ENCODE data around the gene SLC10A3.

Gene SLC10A3

DNA sequence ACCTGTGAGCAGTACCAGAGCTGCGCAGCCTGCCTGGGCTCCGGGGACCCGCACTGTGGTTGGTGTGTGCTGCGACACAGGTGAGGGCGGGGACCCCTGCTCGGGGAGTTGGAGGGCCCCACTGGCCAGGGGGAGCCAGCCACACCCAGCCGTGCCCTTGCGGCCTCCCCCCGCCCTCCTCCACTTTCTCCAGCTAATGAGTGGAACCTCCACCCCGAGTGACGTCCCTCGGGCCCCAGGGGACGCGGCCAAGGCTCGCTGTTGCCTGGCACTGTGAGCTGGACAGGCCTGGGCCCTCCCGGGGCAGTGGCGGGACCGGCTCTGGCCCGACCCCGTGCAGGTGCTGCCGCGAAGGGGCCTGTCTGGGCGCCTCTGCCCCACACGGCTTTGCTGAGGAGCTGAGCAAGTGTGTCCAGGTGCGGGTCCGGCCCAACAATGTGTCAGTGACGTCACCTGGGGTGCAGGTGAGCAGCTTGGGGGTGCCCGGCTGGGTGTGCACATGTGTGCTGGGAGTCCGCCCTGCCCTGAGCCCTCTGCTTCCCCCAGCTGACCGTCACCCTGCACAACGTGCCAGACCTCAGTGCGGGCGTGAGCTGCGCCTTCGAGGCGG is 26.7 kb downstream of the SLC10A3 start:
- no peak for DNase-seq

DNA sequence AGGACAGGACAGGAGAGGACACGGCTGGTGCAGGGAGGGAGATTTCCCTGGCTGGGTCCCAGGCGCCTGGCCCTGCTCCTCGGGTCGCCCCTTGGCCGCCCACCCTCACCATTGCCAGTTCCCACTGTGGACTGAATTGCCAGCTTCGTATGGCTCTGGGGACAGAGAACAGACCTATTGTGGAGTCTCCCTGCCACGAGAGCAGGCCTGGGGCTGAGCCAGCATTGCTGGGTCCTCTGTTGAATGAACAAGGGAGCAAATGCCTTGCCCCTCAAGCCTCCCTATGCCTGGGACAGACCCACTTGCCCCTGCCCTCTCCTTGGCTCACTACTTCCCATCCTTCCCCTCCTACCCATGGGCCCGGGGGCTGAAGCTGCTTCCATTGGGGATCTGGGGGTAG is 28.0 kb downstream of the SLC10A3 start:
- DNase-seq: no peak

DNA sequence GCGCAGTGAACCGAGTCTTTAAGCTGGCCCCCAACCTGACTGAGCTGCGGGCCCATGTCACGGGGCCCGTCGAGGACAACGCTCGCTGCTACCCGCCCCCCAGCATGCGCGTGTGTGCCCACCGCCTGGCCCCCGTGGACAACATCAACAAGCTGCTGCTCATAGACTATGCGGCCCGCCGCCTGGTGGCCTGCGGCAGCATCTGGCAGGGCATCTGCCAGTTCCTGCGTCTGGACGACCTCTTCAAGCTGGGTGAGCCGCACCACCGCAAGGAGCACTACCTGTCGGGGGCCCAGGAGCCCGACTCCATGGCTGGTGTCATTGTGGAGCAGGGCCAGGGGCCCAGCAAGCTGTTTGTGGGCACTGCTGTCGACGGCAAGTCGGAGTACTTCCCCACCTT is 30.1 kb downstream of the SLC10A3 start:
- DNase-seq: no peak

DNA sequence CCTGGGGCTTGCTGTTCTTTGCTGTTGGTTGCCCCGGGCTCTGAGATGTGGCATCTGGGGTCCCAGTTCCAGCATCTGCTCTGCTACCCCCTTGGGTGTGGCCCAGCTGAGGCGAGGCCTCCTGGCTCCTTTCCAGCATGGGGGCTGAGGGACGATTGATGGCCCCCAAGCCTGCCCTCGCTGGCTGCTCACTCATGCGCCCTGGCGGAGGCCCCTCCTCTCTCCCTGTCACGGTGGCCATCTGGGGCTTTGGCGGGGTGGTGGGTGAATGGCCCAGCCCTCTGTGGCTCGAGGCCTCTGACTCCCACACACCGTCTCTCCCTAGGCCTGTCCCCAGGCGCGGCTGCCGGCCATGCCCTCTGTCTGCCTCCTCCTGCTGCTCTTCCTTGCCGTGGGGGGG is 30.6 kb downstream of the SLC10A3 start:
- DNase-seq: no peak

DNA sequence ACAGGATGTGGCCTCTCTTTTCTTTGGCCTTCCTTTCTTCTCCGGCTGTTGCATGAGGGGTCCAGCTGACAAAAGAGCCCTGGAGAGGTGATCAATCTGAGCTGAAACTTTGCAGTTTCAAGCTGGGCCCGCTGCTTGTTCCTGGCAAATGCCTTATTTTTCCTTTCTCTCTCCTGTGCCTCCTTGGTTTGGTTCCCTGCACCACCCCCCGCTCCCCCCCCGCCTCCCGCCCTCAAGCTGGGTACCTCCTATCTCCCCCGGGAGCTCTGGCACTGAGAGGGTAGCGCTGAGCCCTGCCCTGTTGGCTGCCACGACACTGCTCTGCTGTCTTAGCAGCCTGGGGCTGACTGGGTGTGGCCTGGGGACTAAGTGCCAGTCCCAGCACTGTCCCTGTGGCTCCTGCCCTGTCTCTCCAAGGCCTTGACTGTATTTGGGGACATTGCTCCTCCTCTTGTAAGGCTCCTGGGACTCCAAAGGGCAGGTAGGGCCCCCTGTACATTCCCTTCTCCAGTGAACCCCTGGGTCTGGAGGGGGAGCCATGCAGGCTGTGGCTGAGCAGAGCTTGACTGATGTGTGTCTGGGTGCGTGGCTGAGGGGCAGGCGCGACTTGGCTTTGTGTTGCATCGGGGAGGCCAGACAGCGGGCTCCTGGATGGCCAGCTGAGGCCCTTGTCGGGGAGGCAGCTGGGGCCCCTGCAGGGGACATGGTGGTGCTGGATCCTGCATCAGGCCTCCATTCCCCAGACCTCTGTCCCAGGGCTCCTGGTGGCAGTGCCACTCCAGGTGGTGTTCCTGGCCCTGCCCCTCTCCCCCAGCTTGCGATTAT is 31.3 kb downstream of the SLC10A3 start:
- no peak for DNase-seq

DNA sequence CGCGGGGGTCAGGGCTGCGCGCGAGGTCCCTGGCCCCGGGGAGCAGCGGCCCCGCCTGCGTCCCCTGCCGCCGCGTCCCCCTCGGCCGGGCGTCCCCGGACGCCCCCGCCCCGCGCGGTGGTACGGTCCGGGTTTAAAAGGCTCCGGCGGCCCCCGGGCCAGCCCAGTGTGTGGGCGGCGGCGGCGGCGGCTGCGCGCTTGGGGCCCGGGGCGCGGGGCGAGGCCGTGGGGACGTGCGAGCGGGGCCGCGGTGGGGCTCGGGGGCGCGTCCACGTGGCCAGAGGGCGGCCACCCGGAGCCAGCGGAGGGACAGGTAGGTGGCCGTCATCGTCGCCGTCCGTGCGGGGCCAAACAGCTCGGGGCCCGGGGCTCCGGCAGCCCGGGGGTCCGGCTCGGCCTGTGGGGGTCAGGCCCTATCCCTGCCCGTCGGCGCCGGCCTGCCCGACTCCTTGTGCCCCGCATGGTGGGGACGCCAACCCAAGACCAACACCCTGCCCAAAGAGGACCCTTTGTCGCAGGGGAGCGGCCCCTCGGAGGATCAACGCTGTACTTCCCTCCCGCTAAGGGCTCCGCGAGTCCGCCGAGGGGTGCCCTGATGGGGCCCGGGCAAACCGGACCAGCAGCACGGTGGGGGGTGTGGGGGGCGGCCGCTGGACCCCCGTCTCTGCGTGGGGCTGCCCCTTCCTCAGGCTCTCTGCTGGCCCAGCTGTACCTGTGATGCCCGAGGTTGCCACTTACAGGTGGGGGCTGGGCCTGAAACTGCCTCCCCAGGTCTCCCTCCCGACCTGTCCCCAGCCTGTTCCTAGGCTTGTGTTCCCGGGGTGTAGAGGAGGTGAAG is 32.1 kb downstream of the SLC10A3 start, which contains the start of gene PLXNA3:
TSS of gene PLXNA3 (plus strand) at position 166 of the 838 bp plus-strand sequence. CDS start 1,903 bp downstream, outside the sequence.
- DNase-seq: peak; percentile 60

DNA sequence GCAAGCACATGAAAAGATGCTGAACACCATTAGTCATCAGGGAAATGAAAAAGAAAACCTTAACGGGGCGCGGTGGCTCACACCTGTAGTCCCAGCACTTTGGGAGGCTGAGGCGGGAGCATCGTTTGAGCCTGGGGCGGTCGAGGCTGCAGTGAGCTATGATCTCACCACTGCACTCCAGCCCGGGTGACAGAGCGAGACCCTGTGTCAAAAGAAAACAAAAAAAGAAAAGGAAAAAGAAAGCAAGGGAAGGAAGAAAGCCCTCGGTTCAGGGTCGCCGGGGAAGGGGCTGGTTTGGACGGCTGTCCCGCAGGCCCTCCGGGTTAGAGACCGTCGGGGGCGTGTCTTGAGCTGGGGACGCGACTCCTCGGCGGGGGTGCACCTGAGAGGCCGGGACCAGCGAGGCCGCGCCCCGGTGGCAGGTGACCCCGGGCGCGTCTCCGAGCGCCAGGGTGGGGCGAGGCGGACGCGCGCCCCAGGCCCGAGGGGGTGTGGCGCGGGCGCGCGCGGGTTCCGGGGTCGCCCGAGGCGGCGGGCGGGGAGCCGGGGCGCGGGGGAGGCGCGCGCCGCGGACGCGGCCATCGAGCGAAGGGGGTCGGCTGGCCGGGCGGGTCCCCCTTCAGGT is 32.8 kb downstream of the SLC10A3 start:
- peak; percentile 36 for DNase-seq

DNA sequence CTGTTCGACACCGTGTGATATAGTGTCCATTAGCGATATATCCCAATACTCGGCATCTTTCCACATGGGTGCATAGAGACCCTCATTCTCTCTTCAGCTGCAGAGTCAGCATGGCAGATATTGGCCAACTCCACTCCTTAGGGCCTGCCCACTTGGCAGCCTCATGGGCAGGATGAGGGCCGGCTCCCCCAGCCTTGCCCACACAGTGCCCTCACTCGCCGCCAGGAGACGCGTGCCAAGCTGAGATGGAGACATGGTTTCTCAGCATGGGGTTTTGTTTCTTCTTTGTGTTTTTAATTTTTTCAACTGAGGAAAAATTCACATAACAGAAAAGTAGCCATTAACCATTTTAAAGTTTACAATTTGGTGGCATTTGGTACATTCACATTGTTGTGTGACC is 37.6 kb downstream of the SLC10A3 start:
- DNase-seq: no peak

DNA sequence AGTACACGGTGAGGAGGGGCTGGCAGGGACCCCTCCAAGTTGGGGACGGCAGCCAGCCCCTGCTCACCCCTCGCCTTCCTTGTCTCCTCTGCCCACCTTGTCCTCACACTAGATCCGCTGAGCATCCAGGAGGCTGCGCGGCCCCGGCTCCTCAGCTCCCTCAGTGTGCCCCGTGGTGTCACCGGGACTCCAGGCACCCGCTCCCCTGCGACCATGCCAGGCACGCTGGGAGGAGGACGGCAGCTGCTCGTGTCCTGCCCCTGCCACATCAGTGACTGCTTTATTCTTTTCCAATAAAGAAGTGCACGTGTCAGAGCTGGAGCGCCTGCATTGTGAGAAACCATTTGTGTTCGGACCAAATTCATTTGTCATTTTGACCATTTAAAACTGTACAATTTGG is 40.1 kb downstream of the SLC10A3 start:
- DNase-seq: no peak

DNA sequence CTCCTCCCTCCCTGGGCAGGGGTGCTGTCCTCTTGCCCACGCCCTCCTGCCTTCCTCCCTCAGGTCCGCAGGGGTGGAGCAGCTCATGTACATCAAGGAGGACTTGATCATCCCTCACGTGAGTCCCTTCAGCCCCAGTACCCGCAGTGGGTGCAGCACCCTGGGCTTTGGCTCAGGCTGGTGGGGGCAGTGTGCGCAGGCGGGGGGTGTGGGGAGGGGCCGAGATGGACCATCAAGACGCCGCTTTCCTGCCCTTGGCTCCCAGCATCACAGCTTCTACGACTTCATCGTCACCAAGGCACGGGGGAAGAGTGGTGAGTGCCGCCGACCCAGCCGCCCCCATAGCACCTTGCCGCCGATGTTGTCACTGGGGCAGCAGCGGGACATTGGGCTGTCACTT is 40.8 kb downstream of the SLC10A3 start:
- no peak for DNase-seq

DNA sequence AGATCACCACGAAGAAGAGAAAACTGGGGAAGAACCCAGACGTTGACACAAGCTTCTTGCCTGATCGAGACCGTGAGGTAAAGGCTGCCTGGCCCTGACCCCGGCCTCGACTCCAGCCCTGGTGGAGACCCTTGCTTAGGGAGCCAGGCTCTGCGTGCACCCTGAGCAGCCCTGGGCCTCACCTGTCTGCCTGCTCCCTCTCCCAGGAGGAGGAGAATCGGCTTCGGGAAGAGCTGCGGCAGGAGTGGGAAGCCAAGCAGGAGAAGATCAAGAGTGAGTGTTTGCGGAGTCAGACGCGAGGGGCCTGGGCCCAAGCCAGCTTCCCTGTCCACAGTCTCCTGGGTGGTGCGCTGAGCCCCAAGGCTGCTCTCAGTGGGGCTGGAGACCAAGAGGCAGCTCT is 41.9 kb downstream of the SLC10A3 start:
- no peak for DNase-seq

DNA sequence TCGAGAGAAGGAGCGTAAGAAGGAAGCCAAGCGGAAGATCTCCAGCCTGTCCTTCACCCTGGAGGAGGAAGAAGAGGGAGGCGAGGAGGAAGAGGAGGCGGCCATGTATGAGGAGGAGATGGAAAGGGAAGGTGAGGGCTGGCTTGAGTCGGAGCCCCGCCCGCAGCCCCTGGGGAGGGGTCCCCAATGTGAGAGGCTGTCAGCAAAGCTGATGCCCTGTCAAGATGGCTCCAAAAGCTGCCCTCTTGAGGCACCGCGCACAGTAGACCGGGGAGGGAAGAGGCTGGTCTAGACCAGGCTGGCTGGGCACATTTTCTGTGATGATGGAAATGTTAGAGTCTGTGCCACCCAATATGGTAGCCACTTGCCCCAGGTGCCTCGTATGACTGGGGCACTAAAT is 44.0 kb downstream of the SLC10A3 start:
- DNase-seq: no peak

DNA sequence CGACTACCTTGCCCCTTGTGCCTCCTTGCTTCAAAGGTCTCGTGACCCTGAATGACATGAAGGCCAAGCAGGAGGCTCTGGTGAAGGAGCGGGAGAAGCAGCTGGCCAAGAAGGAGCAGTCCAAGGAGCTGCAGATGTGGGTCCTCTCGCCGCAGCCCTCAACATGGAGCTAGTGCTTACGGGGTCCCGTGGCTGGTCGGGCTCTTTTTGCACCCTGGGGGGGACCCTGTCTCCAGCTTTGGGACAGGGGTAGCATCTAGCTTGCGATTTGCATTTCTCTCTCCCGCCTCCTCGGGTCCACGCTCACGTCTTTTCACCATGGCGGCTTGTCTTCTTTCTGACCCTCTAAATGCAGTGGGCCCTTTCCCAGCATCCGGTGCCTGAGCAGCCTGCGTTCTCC is 44.7 kb downstream of the SLC10A3 start:
- no peak for DNase-seq

DNA sequence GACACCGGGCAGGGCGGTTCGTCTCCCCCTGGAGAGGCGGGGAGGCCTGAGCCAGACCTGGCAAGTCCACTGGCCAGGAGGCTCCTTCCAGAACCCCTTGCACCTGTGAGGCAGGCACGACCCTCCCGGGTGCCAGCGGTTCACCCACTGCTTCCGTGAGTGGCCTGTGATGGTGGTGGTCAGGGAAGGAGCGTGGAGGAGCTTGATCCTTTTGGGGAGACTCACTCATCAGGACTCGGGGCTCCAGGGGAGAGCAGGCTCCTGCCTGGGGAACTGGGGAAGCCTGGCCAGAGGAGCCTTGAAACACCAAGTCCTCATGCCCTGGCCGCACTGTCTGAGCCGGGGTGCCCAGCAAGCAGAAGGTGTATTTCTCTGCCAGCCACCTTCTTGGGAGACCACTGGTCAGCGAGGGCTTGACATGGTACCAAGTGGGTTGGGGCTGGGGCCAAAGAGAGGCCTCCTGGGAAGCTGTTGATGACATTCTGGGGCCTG is 45.6 kb downstream of the SLC10A3 start:
- DNase-seq: no peak

DNA sequence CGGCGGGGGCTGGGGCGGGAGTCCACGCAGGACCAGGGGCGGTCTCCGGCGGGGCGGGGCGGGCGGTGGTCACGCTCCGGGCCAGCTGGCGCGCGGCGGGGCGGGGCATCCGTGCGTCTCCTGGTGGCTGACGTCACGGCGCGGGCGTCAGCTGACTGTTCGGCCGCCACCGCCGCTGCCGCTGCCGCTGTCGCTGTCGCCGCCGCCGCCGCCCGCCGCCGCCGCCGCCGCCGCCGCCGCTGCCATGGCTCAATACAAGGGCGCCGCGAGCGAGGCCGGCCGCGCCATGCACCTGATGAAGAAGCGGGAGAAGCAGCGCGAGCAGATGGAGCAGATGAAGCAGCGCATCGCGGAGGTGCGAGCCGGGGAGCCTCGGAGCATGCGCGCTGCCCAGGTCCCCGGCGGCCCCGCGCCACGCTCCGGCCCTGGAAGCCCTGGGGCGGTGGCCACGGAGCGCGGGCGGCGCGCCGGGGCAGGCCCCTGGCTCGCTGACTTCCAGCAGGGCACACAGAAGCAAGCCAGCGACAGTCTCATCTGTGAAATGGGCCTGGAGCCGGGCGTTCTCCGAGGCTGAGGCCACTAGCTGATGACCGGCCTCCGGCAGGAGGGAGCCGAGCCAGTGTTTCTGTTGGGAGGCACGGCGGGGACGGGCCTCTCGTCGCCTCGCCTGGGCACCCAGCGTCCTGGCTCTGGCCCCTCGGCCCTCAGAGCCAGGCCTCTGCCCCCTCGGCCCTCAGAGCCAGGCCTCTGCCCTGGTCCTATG is 46.3 kb downstream of the SLC10A3 start, which contains the start of gene FAM50A:
TSS of gene FAM50A (plus strand) at position 150 of the 763 bp plus-strand sequence. CDS start at position 245, 95 bp downstream.
- DNase-seq: peak; percentile 72

DNA sequence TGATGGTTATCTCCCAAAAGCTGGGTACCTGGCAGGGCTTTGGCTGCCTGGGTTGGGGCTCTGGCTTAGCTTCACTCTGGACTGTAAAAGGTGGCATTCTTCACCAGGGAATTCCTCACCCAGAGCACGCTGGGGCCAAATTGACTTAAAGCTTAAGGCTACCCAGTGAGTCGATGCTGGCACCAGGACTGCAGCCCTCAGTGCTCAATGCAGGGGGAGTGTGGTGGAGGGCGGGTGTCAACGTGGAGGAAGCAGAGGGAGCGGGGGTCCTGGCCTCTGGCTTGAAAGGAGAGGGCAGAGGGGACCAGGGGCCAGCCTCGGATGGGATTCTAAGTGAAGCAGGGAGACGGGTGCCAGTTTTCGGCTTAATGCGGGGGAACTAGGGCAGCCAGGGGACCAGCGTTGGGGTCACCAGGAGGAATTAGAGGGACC is 46.9 kb downstream of the SLC10A3 start:
- no peak for DNase-seq

DNA sequence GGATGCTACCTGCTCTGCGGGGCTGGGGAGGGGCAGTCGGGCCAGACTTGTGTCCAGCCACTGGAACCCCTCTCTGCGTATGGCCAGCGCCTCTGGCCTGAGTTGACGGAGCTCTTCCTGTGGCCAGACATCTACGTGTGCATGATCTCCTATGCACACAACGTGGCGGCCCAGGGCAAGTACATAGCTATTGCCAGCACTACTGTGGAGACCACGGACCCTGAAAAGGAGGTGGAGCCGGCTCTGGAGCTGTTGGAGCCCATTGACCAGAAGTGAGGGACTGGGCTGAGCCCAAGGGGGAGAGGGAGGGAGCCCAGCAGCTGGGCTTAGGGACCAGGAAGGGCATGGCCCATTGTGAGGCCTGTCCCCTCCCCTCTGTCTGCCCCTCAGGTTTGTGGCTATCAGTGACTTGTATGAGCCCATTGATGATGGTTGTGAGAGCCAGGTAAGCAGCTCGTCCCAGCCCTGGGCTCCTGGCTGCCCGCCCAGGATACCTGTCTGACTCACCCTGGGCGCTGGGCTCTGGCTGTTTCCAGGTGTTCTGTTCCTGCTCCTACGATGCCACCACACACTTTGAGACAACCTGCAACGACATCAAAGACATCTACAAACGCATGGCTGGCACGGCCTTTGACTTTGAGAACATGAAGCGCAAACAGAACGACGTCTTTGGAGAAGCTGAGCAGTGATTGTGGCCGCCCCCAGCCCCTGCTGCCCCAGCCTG is 48.3 kb downstream of the SLC10A3 start:
- no peak for DNase-seq

DNA sequence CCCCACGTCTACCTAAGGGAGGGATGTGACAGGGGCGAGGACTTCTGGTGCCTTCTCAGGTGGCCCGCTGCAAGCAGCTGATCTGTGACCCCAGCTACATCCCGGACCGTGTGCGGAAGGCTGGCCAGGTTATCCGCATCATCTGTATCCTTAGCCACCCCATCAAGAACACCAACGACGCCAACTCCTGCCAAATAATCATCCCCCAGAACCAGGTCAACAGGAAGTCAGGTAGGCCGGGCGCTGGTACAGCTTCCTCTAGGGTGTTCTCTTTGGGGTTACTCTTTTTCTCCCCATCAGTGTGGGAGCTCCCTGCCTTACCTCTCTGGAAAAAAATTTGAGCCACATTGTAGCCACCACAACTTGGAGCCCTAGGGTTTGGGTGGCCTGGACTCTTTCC is 48.9 kb downstream of the SLC10A3 start:
- DNase-seq: no peak

DNA sequence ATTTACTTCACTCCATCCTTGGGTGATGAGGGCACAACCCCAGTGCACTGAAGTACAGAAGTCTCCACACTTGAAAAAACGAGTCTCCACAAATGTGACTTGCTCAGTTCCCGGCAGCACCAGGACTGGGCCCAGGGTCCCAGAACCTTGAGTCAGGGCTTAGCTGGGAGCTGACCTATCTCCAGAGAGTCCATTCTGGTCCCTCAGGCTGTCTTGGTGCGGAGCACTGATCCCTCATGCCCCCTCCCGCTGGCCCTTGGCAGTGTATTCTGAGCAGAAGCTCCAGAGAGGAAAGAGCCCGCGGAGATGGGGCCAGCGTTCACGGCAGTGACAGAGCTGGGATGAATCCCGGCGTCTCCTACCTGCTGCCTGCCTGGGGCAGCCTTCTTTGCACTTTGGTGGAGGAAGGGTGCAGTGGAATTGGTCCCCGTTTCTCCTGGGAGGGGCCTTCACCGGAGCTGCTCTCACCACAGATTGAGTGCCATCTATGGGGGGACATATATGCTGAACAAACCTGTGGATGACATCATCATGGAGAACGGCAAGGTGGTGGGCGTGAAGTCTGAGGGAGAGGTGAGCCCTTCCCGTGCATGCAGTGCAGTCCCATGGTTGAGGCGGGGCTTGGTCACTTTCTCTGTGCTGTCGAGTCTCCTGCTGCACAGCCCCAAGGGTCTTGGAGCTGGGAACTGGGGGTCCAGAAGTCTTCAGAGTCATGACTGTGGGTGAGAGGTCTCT is 49.6 kb downstream of the SLC10A3 start:
- DNase-seq: no peak

DNA sequence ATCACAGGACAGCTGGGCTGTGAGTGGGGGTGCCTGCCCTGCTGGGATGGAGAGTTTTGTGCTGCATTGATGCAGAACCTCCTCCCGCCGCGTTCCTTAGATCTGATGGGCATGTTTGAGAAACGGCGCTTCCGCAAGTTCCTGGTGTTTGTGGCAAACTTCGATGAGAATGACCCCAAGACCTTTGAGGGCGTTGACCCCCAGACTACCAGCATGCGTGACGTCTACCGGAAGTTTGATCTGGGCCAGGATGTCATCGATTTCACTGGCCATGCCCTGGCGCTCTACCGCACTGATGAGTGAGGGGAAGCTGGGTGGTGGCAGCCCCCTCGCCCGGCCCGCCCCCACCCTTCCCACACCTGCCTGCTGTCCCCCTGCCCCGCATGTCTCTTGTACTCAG is 50.6 kb downstream of the SLC10A3 start:
- no peak for DNase-seq

Data from stimulated activated CD4-positive, alpha-beta T cell treated with anti-CD3 and anti-CD28 coated beads, Interleukin-4, amount 100 ng/mL, for 24 hours (primary cell).